Glomerular endothelial cell (primary cell): Measurements from ENCODE around the gene AHCYL2. TPM values are rescaled to one million over a fixed set of nuclear protein-coding genes. Genes with fewer than 3 reads are reported as not detected.
"Not testable (repeated sequence)": the region's sequence is repeated elsewhere in the genome, so short reads cannot be mapped to it uniquely, and the experiment has no call there.

Experiments
- DNase-seq: peaks from one replicate; pipeline ENCODE4 v3.0.0-alpha.2; 2011; ENCODE audit warnings: low read depth, low spot score; ENCODE audit errors: extremely low read depth
- total RNA-seq: library from RNA; depleted of rRNA; stranded (reverse); fragments of >200 nt; gene quantifications from 2 replicates; pipeline ENCODE4 v1.2.3, GENCODE V29; 2015

The AHCYL2 gene
- total RNA-seq, 1 donor from 2014 or later: 12.1 TPM

- DNase-seq: no peak
These were observed 15.4 kb downstream of the AHCYL2 start for GRCh38 chr7:129240119-129240820.

DNA sequence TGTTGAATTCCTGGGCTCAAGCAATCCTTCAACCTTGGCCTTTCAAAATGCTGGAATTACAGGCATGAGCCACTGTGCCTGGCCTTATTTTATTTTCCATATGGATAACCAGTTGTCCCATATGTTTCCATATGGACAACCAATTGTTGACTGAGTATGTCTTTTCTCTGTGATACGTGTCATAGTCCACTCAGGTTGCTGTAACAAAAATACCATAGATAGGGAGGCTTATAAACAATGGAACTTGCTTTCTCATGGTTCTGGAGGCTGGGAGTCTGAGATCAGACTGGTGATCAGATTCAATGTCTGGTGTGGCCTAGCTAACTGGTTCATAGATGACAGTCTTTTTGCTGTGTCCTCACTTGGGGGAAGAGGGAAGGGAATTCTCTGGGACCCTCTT, 19.4 kb downstream of the AHCYL2 start:
- no peak for DNase-seq

- DNase-seq: no peak
These were observed 20.7 kb downstream of the AHCYL2 start for GRCh38 chr7:129245533-129245932.

DNA sequence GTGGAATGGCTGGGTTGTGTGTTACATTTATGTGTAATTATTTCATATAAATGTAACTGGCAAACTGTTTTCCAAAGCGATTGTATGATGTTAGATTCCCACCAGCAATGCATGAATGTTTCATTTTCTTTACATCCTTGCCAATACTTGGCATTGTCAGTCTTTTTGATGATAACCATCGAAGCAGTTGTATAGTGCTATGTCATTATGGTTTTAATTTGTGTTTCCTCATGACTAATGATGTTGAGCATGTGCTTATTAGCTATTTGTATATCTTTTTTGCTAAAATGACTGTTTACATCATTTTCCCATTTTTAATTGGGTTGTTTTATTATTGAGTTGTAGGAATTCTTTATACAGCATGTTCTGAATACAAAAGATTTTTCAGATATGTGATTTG, 22.3 kb downstream of the AHCYL2 start:
- no peak for DNase-seq

DNA sequence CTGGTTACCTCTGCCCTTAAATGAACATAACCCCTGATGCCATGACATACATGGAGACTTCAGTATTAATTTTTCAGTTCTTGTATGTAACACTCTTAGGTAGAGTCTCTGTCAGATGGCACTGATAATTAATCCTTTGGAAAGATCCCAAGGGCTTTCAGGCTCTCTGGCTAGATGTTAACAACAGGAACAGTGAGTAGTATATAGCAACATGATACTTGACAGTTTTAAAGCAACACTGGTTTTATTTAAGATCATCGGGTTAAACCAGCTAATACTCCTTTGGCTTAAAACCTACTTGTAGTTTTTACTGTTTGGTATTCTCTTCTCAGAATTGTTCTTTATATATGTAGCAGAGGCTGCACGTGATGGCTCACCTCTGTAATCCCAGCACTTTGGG, 27.3 kb downstream of the AHCYL2 start:
- no peak for DNase-seq

DNA sequence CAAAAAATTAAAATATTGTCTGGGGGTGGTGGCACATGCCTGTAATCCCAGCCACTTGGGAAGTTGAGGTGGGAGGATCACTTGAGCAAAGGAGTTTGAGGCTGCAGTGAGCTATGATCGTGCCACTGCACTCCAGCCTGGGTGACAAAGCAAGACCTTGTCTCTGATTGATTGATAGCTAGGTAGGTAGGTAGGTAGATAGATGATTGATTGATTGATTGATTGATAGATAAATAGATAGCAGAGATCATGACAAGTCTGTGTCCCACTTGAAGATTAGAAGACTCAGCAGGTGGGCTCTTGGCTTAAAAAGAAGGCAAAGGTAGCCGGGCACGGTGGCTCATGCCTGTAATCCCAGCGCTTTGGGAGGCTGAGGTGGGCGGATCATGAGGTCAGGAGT, 27.8 kb downstream of the AHCYL2 start:
- not testable (repeated sequence) for DNase-seq

DNA sequence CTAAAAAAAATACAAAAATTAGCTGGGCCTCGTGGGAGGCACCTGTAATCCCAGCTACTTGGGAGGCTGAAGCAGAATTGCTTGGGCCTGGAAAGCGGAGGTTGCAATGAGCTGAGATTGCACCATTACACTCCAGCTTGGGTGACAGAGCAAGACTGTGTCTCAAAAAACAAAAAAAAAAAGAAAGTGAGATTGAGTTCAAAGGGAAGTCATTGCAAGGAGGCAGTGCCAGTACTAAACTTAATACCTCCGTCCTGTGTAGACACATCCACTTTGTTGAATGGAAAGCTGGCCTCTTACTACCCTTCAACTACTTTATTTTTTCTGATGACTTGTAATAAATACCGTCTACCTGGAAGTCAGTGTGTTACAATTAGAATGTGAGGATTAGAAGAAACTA, 31.0 kb downstream of the AHCYL2 start:
- no peak for DNase-seq

GRCh38 chr7:129256221-129256620, 31.4 kb downstream of the AHCYL2 start:
- DNase-seq: no peak

DNA sequence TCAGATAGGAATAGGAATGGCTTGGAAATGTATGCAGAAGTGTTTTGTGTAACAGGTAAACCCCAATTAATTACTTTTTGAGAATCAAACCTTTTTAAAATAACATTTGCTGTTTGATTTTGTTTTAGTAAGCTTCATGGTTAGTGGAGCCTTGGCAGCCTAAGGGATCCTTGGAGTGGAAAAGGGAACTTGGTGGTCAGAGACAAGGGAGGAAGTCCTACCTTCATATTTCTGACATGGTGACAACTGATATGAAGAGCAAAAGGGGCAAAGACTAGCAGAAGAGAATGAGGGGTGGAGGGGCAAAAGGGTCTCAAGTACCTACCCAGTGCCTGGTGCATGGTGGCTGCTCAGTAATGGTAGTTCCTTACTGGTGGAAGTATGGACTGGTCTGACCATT, 32.3 kb downstream of the AHCYL2 start:
- DNase-seq: no peak

- DNase-seq: no peak
These were observed 34.0 kb downstream of the AHCYL2 start for GRCh38 chr7:129258649-129259389.

DNA sequence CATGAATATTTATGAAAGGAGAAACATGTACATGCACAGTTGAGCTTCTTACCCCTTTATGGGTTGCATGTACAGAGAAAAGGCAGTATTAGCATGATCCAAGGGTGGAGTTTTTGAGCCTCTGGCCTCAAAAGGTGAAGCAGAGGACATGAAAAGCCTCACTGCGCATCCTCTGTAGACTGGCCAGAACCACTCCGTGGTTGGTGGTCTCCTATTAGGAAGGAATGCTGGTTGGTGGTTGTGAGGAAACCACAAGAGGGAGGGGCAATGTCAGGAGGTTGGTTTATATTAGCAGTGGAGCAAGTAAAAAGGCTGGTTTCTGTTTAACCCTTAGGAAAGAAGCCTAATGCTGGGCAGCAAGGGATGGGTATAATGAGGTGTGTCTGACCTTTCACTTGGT, 37.5 kb downstream of the AHCYL2 start:
- no peak for DNase-seq

- no peak for DNase-seq
These were observed 38.3 kb downstream of the AHCYL2 start for GRCh38 chr7:129263168-129263567.

- no peak for DNase-seq
These were observed 39.7 kb downstream of the AHCYL2 start for GRCh38 chr7:129264534-129264933.

- no peak for DNase-seq
These were observed 40.5 kb downstream of the AHCYL2 start for GRCh38 chr7:129265328-129265727.

DNA sequence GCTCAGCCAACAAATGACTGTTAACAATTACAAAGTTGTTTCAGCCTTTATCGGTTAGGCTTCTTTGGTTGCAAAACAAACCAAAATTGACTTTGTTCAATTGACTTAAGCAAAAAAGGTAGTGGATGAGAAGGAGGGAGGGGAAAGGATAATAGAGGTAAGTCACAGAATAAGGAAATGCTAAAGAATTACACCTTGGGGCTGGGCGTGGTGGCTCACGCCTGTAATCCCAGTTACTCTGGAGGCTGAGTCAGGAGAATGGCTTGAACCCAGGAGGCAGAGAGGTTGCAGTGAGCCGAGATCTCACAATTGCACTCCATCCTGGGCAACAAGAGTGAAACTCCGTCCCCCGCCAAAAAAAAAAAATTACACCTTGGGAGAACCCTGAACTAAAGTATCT, 41.4 kb downstream of the AHCYL2 start:
- no peak for DNase-seq

DNA sequence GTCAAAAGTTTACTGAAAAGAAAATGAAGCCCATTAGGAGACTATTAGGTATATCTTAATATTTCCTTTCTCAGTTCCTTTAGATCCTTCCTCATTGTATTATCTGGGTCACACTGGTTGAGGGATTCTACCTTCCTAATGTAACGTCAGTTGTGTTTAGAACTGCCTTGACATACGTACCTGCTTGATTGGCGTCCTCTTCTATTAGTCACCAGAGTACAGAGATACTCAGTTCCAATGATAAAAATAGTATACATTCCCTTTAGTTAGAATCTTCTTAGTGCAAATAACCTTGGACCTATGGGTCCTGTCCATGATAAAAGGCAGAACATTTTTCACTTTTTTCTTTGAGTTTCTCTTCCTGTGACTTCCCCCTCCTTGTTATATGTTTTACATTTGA, 45.2 kb downstream of the AHCYL2 start:
- no peak for DNase-seq

- peak; percentile 39 for DNase-seq
These were observed 46.9 kb downstream of the AHCYL2 start for GRCh38 chr7:129271500-129272355.

DNA sequence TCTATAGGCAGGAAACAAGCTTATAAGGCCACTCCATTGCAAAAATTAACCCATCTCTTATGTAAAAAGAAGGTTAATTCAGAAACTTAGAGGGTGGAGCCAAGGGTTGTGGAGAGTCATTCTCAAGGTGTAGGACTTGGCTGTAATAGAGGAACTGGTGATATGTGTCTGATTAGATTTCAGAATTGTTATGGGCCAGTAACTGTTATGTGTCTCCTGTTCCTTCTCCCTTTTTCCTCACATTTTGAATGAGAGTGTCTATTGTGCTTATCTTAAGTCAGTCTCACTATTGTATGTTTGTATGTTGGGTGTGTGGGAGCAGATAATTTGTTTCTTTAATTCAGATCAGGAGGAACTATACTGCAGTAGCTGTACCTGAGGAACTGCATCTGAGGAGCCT, 49.1 kb downstream of the AHCYL2 start:
- DNase-seq: no peak

DNA sequence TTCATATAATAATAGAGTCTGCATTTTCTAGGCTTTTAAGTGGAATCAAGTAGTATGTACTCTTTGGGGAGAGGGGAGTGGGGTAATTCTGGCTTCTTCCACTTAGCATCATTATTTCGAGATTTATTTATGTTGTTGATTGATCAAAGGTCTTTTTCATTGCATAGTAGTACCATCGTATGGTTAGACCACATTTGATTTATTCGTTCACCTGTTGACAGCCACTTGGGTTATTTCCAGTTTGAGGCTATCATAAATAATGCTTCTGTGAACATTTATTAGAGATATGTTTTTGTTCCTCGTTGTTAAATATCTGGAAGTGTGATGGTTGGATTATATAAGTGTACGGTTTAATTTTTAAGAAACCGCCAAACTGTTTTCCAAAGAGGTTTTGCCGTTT, 52.8 kb downstream of the AHCYL2 start:
- DNase-seq: no peak

DNA sequence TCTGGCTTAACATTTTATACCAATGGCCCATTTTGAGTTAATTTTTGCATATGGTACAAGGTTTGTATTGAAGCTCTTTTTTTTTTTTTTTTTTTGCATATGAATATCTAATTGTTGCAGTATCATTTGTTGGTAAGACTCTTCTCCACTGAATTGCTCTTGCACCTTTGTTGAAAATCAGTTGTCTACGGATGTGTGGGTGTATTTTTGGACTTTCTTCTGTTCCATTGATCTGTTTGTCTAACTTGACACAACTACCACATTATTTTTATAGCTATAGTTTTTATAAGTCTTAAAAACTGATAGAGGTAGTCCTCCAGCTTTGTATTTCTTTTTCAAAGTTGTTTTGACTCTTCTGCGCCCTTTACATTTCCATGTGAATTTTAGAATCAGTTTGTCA, 53.9 kb downstream of the AHCYL2 start:
- no peak for DNase-seq

DNA sequence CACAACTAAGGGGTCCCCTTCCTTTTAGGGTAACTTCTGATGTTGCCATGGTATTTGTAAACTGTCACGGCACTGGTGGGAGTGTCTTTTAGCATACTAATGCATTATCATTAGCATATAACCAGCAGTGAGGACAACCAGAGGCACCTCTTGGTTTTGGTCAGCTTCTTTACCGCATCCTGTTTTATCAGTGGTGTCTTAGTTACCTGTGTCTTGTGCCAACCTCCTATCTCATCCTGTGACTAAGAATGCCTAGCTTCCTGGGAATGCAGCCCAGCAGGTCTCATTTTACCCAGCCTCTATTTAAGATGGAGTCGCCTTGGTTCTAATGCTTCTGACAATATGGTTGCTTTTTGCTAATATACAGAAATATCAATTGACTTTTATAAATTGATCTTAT, 54.9 kb downstream of the AHCYL2 start:
- no peak for DNase-seq

GRCh38 chr7:129281163-129281562, 56.3 kb downstream of the AHCYL2 start:
- DNase-seq: no peak
